Fibroblast of the aortic adventitia (primary cell): ENCODE measurements around the gene GRPEL2. TPM values are rescaled to one million over a fixed set of nuclear protein-coding genes. Genes with fewer than 3 reads are reported as not detected.

ENCODE experiments used
- DNase-seq: peaks from one replicate; pipeline ENCODE4 v3.0.0-alpha.2; 2010; ENCODE audit warnings: low read depth
- H3K4me3 ChIP-seq: 2 replicates; pipeline ENCODE4 v1.5.1; 2011; ENCODE audit warnings: low read depth, mild to moderate bottlenecking, control low read depth, low read length, moderate library complexity
- CTCF ChIP-seq: IDR thresholded peaks from 2 replicates; pipeline ENCODE4 v1.5.1; 2011; ENCODE audit warnings: mild to moderate bottlenecking, low read length, control low read depth, inconsistent platforms; ENCODE audit not compliant: insufficient read depth
- total RNA-seq: library from RNA; depleted of rRNA; stranded (reverse); fragments of >200 nt; gene quantifications from 2 replicates; pipeline ENCODE4 v1.2.3, GENCODE V29; 2012; ENCODE audit warnings: low replicate concordance

The GRPEL2 gene
- total RNA-seq, 1 donor = 37.0 TPM

- no peak for DNase-seq
- no peak overlapping the region for H3K4me3 ChIP-seq
- no peak for TF ChIP-seq CTCF
Observed at GRCh38 chr5:149340920-149341319, 4.4 kb upstream of the GRPEL2 start.

- no peak for TF ChIP-seq CTCF
- DNase-seq = no peak
- H3K4me3 ChIP-seq = no peak overlapping the region
Observed at GRCh38 chr5:149341876-149342275, 3.4 kb upstream of the GRPEL2 start.

- no peak for TF ChIP-seq CTCF
- H3K4me3 ChIP-seq = peak overlapping the region; percentile 100
- no peak for DNase-seq
Observed at GRCh38 chr5:149344151-149344550, 1.1 kb upstream of the GRPEL2 start.

GRCh38 chr5:149345892-149346222 is 558 bp downstream of the GRPEL2 start:
- no peak for TF ChIP-seq CTCF
- peak; percentile 66 for DNase-seq
- H3K4me3 ChIP-seq = peak overlapping the region; percentile 100

GRCh38 chr5:149348518-149348917 is 3.2 kb downstream of the GRPEL2 start:
- DNase-seq = no peak
- no peak for TF ChIP-seq CTCF
- no peak overlapping the region for H3K4me3 ChIP-seq

GRCh38 chr5:149349382-149349781 is 4.1 kb downstream of the GRPEL2 start:
- no peak for TF ChIP-seq CTCF
- H3K4me3 ChIP-seq = no peak overlapping the region
- no peak for DNase-seq

- no peak overlapping the region for H3K4me3 ChIP-seq
- no peak for TF ChIP-seq CTCF
- DNase-seq = no peak
Observed at GRCh38 chr5:149352169-149352568, 6.9 kb downstream of the GRPEL2 start.
